GM12874 (cell line): Measurements from ENCODE around the gene THAP11.

Experiments used
- TF ChIP-seq, protein P1 (sequence below): IDR thresholded peaks from 2 replicates; pipeline ENCODE4 v1.5.1; 2011; ENCODE audit warnings: low read depth, mild to moderate bottlenecking, control low read depth, low read length, moderate library complexity; ENCODE audit not compliant: insufficient read depth

THAP11 gene

DNA sequence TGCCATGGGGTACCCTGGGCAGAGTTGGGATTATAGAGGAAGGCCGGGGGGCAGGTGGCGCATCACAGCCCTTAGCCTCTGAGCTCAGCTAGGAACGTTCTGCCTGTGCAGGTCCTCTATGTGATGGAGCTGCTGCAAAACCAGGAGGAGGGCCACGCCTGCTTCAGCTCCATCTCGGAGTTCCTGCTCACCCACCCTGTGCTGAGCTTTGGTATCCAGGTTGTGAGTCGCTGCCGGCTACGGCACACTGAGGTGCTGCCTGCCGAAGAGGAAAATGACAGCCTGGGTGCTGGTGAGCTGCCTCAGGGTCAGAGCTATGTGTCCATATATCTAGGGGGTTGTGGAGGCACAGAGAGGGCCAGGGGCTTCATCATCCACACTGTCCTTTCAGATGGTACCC is 36.7 kb downstream of the THAP11 start:
- TF ChIP-seq, protein P1, sequence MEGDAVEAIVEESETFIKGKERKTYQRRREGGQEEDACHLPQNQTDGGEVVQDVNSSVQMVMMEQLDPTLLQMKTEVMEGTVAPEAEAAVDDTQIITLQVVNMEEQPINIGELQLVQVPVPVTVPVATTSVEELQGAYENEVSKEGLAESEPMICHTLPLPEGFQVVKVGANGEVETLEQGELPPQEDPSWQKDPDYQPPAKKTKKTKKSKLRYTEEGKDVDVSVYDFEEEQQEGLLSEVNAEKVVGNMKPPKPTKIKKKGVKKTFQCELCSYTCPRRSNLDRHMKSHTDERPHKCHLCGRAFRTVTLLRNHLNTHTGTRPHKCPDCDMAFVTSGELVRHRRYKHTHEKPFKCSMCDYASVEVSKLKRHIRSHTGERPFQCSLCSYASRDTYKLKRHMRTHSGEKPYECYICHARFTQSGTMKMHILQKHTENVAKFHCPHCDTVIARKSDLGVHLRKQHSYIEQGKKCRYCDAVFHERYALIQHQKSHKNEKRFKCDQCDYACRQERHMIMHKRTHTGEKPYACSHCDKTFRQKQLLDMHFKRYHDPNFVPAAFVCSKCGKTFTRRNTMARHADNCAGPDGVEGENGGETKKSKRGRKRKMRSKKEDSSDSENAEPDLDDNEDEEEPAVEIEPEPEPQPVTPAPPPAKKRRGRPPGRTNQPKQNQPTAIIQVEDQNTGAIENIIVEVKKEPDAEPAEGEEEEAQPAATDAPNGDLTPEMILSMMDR = no peak

DNA sequence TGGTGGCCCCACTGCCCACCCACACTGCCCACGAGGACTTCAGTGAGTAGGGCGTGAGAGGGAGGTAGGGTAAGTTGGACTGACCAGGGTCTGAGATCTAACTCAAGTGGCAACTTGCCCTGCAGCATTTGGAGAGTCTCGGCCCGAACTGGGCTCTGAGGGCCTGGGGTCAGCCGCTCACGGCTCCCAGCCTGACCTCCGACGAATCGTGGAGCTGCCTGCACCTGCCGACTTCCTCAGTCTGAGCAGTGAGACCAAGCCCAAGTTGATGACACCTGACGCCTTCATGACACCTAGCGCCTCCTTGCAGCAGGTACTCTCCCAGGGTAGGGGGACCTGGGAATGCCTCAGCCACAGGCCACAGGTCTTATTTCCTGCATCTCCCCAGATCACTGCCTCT is 37.3 kb downstream of the THAP11 start:
- TF ChIP-seq, protein P1 = no peak

DNA sequence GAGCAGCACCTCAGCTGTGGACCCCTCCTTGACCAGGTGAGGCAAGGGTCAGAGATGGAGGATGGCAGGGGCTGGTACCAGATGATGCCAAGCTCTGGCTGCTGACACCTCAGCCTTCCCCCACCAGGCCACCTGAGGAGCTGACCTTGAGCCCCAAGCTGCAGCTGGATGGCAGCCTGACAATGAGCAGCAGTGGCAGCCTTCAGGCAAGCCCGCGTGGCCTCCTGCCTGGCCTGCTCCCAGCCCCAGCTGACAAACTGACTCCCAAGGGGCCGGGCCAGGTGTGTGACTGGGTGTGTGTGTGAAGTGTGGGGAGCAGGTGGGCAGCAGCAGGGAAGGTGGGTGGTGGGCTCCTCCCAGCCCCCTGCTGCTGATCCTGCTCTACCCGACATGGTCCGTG is 37.8 kb downstream of the THAP11 start:
- TF ChIP-seq, protein P1 = no peak

DNA sequence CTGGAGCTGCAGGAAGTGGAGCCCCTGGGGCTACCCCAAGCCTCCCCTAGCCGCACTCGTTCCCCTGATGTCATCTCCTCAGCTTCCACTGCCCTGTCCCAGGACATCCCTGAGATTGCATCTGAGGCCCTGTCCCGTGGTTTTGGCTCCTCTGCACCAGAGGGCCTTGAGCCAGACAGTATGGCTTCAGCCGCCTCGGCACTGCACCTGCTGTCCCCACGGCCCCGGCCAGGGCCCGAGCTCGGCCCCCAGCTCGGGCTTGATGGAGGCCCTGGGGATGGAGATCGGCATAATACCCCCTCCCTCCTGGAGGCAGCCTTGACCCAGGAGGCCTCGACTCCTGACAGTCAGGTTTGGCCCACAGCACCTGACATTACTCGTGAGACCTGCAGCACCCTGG is 38.5 kb downstream of the THAP11 start:
- TF ChIP-seq, protein P1 = no peak

DNA sequence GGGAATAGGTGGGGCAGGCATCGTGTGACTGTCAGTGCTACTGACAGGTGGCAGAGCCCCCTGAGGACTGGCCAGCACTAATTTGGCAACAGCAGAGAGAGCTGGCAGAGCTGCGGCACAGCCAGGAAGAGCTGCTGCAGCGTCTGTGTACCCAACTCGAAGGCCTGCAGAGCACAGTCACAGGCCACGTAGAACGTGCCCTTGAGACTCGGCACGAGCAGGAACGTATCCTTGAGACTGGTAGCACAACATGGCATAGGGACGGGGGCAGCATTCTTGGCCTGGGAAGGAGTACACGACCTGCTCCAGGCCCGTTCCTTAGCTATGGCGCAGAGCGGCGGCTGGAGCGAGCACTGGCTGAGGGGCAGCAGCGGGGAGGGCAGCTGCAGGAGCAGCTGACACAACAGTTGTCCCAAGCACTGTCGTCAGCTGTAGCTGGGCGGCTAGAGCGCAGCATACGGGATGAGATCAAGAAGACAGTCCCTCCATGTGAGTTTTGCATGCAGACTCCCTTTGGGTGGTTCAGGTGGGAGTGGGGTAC is 39.6 kb downstream of the THAP11 start:
- TF ChIP-seq, protein P1 = no peak

DNA sequence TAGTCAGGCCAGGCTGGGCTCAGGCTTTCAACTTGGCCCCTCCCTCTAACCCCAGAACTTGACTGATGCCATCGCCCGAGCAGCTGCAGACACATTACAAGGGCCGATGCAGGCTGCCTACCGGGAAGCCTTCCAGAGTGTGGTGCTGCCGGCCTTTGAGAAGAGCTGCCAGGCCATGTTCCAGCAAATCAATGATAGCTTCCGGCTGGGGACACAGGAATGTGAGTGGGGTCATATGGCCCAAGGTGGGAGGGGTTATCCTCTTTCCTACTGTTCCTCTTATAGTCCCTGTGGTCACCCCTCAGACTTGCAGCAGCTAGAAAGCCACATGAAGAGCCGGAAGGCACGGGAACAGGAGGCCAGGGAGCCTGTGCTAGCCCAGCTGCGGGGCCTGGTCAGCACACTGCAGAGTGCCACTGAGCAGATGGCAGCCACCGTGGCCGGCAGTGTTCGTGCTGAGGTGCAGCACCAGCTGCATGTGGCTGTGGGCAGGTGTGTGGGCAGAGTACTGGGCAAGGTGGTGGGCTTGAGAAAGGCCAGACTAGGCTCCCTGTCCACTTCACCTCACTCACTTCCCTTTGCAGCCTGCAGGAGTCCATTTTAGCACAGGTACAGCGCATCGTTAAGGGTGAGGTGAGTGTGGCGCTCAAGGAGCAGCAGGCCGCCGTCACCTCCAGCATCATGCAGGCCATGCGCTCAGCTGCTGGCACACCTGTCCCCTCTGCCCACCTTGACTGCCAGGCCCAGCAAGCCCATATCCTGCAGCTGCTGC is 40.4 kb downstream of the THAP11 start:
- TF ChIP-seq, protein P1 = no peak

DNA sequence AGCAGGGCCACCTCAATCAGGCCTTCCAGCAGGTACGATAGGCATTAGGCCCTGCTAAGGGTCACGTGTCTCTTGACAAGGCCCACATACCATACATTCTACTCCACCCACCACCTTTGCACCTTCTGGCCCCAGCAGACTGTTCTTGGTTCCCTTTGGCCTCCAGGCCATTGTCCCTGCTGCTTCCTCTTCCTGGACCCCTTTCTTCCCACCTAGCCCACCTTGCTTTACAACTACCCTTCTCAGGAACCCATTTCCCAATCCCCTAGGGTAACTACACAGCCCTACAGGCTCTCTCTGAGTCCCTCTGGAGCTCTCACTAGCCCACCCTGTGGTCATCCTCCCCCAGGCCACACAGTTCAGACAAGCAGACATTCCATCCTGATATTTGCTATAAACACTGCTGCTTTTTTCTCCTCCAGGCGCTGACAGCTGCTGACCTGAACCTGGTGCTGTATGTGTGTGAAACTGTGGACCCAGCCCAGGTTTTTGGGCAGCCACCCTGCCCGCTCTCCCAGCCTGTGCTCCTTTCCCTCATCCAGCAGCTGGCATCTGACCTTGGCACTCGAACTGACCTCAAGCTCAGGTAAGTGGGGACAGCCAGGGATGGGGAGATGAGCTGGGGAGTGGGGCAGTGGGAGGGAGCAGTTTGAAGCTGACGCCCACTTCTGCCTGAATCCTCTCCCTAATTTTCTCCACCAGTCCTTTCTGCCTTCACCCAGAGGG is 41.2 kb downstream of the THAP11 start:
- TF ChIP-seq, protein P1 = no peak
